ENCODE data around the gene GINS3.

The GINS3 gene

GRCh38 chr16:58435779-58436178, 43.5 kb downstream of the GINS3 start:
- TF ChIP-seq GABPA (IDR thresholded peaks at IDR 0.05; ENCODE audit: low read depth) (no peak), POLR2AphosphoS5 (IDR thresholded peaks at IDR 0.05; ENCODE audit: low read depth) (no peak), CTCF (IDR thresholded peaks at IDR 0.05; ENCODE audit: insufficient read depth, low read length) (no peak), SPI1 (IDR thresholded peaks at IDR 0.05; ENCODE audit: borderline replicate concordance, low read depth) (no peak), REST (IDR thresholded peaks at IDR 0.05; ENCODE audit: insufficient replicate concordance, low read depth) (no peak)
- no peak for DNase-seq (ENCODE audit: low read depth in 1 of 2, low spot score in 1 of 2)
- Histone ChIP-seq H3K4me3 (replicated peaks; ENCODE audit: insufficient read depth, low read length) (no peak overlapping the region), H3K27ac (replicated peaks) (no peak overlapping the region), H3K27me3 (ENCODE audit: insufficient read depth, poor library complexity, severe bottlenecking) (peaks cover 15% of the 10 kb centered on the region)

GRCh38 chr16:58440131-58440530, 47.9 kb downstream of the GINS3 start:
- Histone ChIP-seq H3K27ac (replicated peaks) (no peak overlapping the region), H3K4me3 (replicated peaks; ENCODE audit: insufficient read depth, low read length) (no peak overlapping the region), H3K27me3 (ENCODE audit: insufficient read depth, poor library complexity, severe bottlenecking) (peaks cover 3% of the 10 kb centered on the region)
- no peak for DNase-seq (ENCODE audit: low read depth in 1 of 2, low spot score in 1 of 2)
- no peak for TF ChIP-seq REST (IDR thresholded peaks at IDR 0.05; ENCODE audit: insufficient replicate concordance, low read depth)
- TF ChIP-seq POLR2AphosphoS5 (IDR thresholded peaks at IDR 0.05; ENCODE audit: low read depth): no peak
- TF ChIP-seq GABPA (IDR thresholded peaks at IDR 0.05; ENCODE audit: low read depth): no peak
- no peak for TF ChIP-seq CTCF (IDR thresholded peaks at IDR 0.05; ENCODE audit: insufficient read depth, low read length)
- no peak for TF ChIP-seq SPI1 (IDR thresholded peaks at IDR 0.05; ENCODE audit: borderline replicate concordance, low read depth)

GRCh38 chr16:58442547-58442946, 50.3 kb downstream of the GINS3 start:
- H3K27ac ChIP-seq (replicated peaks): no peak overlapping the region
- no peak overlapping the region for H3K4me3 ChIP-seq (replicated peaks; ENCODE audit: insufficient read depth, low read length)
- peaks cover 3% of the 10 kb centered on the region for H3K27me3 ChIP-seq (ENCODE audit: insufficient read depth, poor library complexity, severe bottlenecking)
- no peak for DNase-seq (ENCODE audit: low read depth in 1 of 2, low spot score in 1 of 2)
- TF ChIP-seq CTCF (IDR thresholded peaks at IDR 0.05; ENCODE audit: insufficient read depth, low read length) (no peak), REST (IDR thresholded peaks at IDR 0.05; ENCODE audit: insufficient replicate concordance, low read depth) (no peak), POLR2AphosphoS5 (IDR thresholded peaks at IDR 0.05; ENCODE audit: low read depth) (no peak), GABPA (IDR thresholded peaks at IDR 0.05; ENCODE audit: low read depth) (no peak), SPI1 (IDR thresholded peaks at IDR 0.05; ENCODE audit: borderline replicate concordance, low read depth) (no peak)

Measured in HL-60 (cell line).